Fibroblast of lung (primary cell): ENCODE measurements around the gene PTH. TPM values are rescaled to one million over a fixed set of nuclear protein-coding genes. Genes with fewer than 3 reads are reported as not detected.

Experiments used
- DNase-seq, 2 donors: peaks; one replicate each; pipeline versions ENCODE4 v3.0.0 to v3.0.0-alpha.2; 2010; ENCODE audit warnings: low read depth in 2 of 2
- H2AFZ ChIP-seq: 2 replicates; pipeline ENCODE4 v1.5.1; 2012; ENCODE audit warnings: low read length, control low read depth, inconsistent platforms
- H3K27ac ChIP-seq: 2 replicates; pipeline ENCODE4 v1.5.1; 2011; ENCODE audit warnings: low read length, control low read depth; ENCODE audit not compliant: insufficient read depth
- H3K27me3 ChIP-seq: 2 replicates; pipeline ENCODE4 v1.5.1; 2011; ENCODE audit warnings: mild to moderate bottlenecking, low read length; ENCODE audit not compliant: control insufficient read depth, insufficient read depth
- H3K36me3 ChIP-seq: 2 replicates; pipeline ENCODE4 v1.5.1; 2011; ENCODE audit warnings: low read length; ENCODE audit not compliant: control insufficient read depth, insufficient read depth
- H3K4me1 ChIP-seq: 2 replicates; pipeline ENCODE4 v1.5.1; 2011; ENCODE audit warnings: low read length; ENCODE audit not compliant: control insufficient read depth, insufficient read depth; ENCODE audit errors: extremely low read depth
- H3K4me2 ChIP-seq: 2 replicates; pipeline ENCODE4 v1.5.1; 2011; ENCODE audit warnings: low read length, control low read depth; ENCODE audit not compliant: insufficient read depth; ENCODE audit errors: extremely low read depth
- H3K4me3 ChIP-seq, 4 experiments: fragments of 200-600 bp in 1 of 4; sonication (generic) in 1 of 4; replicated peaks in 1 of 4; 2 replicates each; pipeline ENCODE4 v1.5.1; 2011 to 2016; ENCODE audit warnings: low read length in 4 of 4, low read depth in 3 of 4, mild to moderate bottlenecking in 3 of 4, control low read depth in 2 of 4, inconsistent platforms in 1 of 4, mixed read lengths in 1 of 4; ENCODE audit not compliant: insufficient read depth in 1 of 4; ENCODE audit errors: control extremely low read depth in 1 of 4
- H3K79me2 ChIP-seq: 2 replicates; pipeline ENCODE4 v1.5.1; 2012; ENCODE audit warnings: mild to moderate bottlenecking, low read length, inconsistent platforms; ENCODE audit not compliant: control insufficient read depth, insufficient read depth
- H3K9ac ChIP-seq: 2 replicates; pipeline ENCODE4 v1.5.1; 2011; ENCODE audit warnings: mild to moderate bottlenecking, low read length, control low read depth; ENCODE audit not compliant: insufficient read depth
- H3K9me3 ChIP-seq: 2 replicates; pipeline ENCODE4 v1.5.1; 2012; ENCODE audit warnings: low read depth, low read length; ENCODE audit not compliant: control insufficient read depth, insufficient read depth
- H4K20me1 ChIP-seq: 2 replicates; pipeline ENCODE4 v1.5.1; 2011; ENCODE audit warnings: low read length; ENCODE audit not compliant: control insufficient read depth, insufficient read depth; ENCODE audit errors: extremely low read depth
- CTCF ChIP-seq, 2 donors: IDR thresholded peaks in 1 of 2; conservative IDR thresholded peaks in 1 of 2; 1 replicate in 1 of 2; 2 replicates in 1 of 2; pipeline ENCODE4 v1.5.1; 2011 to 2012; ENCODE audit warnings: low read length in 2 of 2, control low read depth in 1 of 2, inconsistent platforms in 1 of 2, low read depth in 1 of 2, mild to moderate bottlenecking in 1 of 2
- EZH2 ChIP-seq: IDR thresholded peaks from 2 replicates; pipeline ENCODE4 v1.5.1; 2012; ENCODE audit warnings: low read length, control low read depth, mild to moderate bottlenecking; ENCODE audit errors: missing control alignments
- polyA plus RNA-seq, 2 donors: library from polyadenylated mRNA; depleted of rRNA in 1 of 2; stranded (reverse) in 1 of 2; unstranded in 1 of 2; fragments of >200 nt; gene quantifications; 2 replicates each; pipeline ENCODE4 v1.2.1, GENCODE V29; 2011 to 2012; ENCODE audit warnings: missing spikeins in 1 of 2
- total RNA-seq: library from RNA; depleted of rRNA; stranded (reverse); fragments of >200 nt; gene quantifications from 2 replicates; pipeline ENCODE4 v1.2.1, GENCODE V29; 2014

PTH gene
- total and polyA plus RNA-seq, 2 donors (not counting 1 experiment from before 2014, with no cell fraction given): not detected

GRCh38 chr11:13465909-13466371 is 29.9 kb downstream of the PTH start:
- H3K27me3 ChIP-seq: peaks cover 8% of the 10 kb centered on the region
- no peaks in the 10 kb centered on the region for H3K9me3 ChIP-seq
- no peak overlapping the region for H3K4me3 ChIP-seq
- H3K27ac ChIP-seq: no peak overlapping the region
- H3K79me2 ChIP-seq: peaks cover 19% of the 10 kb centered on the region
- TF ChIP-seq CTCF (conservative IDR thresholded peaks at IDR 0.05 in 1 of 2, IDR thresholded peaks at IDR 0.05 in 1 of 2; ENCODE audit: low read depth in 1 of 2, low read length in 2 of 2) (peak; percentile 53 to 68), EZH2 (no peak)
- no peak overlapping the region for H3K9ac ChIP-seq
- H3K36me3 ChIP-seq: no peaks in the 10 kb centered on the region
- DNase-seq: peak; percentile 38 to 64
- no peaks in the 10 kb centered on the region for H3K4me1 ChIP-seq
- no peaks in the 10 kb centered on the region for H4K20me1 ChIP-seq
- H2AFZ ChIP-seq: no peak overlapping the region
- no peak overlapping the region for H3K4me2 ChIP-seq

GRCh38 chr11:13463779-13464290 is 32.0 kb downstream of the PTH start:
- peak overlapping the region; percentile 69 for H2AFZ ChIP-seq
- DNase-seq: no peak
- H3K9me3 ChIP-seq: no peaks in the 10 kb centered on the region
- H3K36me3 ChIP-seq: no peaks in the 10 kb centered on the region
- no peaks in the 10 kb centered on the region for H3K4me1 ChIP-seq
- no peaks in the 10 kb centered on the region for H4K20me1 ChIP-seq
- H3K9ac ChIP-seq: no peak overlapping the region
- TF ChIP-seq CTCF (conservative IDR thresholded peaks at IDR 0.05 in 1 of 2, IDR thresholded peaks at IDR 0.05 in 1 of 2; ENCODE audit: low read depth in 1 of 2, low read length in 2 of 2): no peak
- no peak for TF ChIP-seq EZH2
- no peaks in the 10 kb centered on the region for H3K27me3 ChIP-seq
- peak overlapping the region; percentile 82 to 98 (median 90) for H3K4me3 ChIP-seq
- peak overlapping the region; percentile 72 for H3K27ac ChIP-seq
- H3K4me2 ChIP-seq: peak overlapping the region; percentile 92
- H3K79me2 ChIP-seq: peaks cover 35% of the 10 kb centered on the region

- no peaks in the 10 kb centered on the region for H4K20me1 ChIP-seq
- peak within 1 kb of the TSS; percentile 63 for H3K9ac ChIP-seq
- H3K4me2 ChIP-seq: peak within 1 kb of the TSS; percentile 96
- H3K9me3 ChIP-seq: no peaks in the 10 kb centered on the region
- TF ChIP-seq EZH2 (no peak), CTCF (conservative IDR thresholded peaks at IDR 0.05 in 1 of 2, IDR thresholded peaks at IDR 0.05 in 1 of 2; ENCODE audit: low read depth in 1 of 2, low read length in 2 of 2) (no peak)
- H3K4me1 ChIP-seq: no peaks in the 10 kb centered on the region
- H3K79me2 ChIP-seq: peaks cover 40% of the 10 kb centered on the region
- peak within 1 kb of the TSS; percentile 82 to 98 (median 90) for H3K4me3 ChIP-seq
- H3K36me3 ChIP-seq: no peaks in the 10 kb centered on the region
- peak within 1 kb of the TSS; percentile 72 for H3K27ac ChIP-seq
- DNase-seq: peak; percentile 89 to 94
- peak within 1 kb of the TSS; percentile 79 for H2AFZ ChIP-seq
- no peaks in the 10 kb centered on the region for H3K27me3 ChIP-seq
These were observed 32.7 kb downstream of the PTH start, which contains the start of gene BTBD10 for GRCh38 chr11:13462901-13463778. Gene BTBD10 (minus strand): TSS chr11:13463222. CDS start chr11:13445124, 18,098 bp downstream.
